Measurements from ENCODE around the gene SETD7.

SETD7 gene

DNA sequence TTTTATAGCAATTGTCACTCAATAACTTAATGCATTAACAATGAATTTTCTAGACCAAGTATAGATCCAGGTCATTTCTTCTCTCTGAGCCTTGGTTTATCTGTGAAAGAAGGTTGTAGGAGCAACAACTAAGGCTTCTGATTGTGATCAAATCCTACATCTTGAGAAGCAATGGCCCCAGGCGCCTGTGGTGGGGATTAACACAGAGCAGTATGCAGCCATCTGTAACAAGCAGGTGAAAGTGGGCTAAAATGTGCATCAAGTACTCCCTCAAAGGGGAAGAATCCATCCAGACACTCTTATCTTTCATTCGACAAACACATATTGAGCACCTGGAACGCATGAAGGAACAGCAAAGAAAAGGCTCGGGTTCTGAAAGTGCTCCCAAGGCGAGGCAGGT lies 19.1 kb upstream of the SETD7 start:
- FAIRE-seq (no peak), DNase-seq (ENCODE audit: low spot score) (no peak)

DNA sequence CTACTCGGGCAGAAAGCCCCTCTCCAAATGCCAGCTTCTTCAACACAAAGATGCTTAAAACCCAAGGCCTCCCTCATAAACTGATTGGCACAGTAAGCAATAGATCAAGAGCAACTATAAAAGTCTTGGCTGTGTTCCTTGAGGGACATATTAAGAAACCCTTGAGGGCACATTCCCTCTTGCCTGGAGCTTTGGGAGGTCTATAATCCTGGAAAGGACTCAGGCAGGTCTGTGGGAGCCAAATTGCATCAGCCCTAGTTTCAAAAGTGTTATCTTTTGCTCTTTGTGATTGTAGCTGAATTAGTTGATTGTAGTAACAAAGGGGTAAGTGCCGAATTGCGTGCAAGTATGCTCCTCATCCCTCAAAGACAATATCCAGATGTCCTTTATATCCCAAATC lies 18.6 kb upstream of the SETD7 start:
- FAIRE-seq: no peak
- no peak for DNase-seq (ENCODE audit: low spot score)

DNA sequence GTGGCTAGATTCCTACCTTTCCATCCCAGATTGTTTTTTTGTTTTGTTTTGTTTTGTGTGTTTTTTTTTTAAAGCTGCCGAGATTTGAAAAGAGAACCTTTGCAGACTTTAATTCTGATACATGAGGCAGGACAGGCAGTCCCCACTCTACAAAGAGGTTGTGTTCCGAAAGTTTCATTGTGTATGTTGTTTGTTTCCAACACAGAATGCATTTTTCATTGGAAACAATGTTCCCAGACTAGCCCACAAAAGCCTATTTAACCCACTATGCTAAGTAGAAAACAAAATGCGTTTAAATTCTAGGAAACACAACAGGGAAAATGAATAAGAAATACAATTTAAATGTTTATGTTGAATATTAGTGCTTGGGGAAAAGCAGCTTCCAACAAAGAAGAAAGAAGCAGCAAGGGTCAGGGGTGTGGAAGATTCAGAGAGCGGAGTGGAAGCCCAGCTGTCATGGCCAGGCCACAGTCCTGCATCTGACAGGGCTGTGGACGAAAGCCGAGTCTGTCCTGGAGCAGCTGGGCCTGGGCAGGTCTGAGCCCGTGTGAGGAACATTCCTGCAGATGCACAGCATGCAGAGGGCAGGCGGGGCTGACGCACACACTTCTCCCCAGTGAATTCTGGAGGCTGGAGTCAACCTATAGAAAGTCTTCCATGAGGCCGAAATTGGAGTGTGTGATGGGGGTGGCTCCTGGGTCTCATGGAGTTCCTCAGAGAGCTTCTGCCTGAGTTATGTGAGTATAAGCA lies 12.4 kb upstream of the SETD7 start:
- FAIRE-seq: no peak
- no peak for DNase-seq (ENCODE audit: low spot score)

DNA sequence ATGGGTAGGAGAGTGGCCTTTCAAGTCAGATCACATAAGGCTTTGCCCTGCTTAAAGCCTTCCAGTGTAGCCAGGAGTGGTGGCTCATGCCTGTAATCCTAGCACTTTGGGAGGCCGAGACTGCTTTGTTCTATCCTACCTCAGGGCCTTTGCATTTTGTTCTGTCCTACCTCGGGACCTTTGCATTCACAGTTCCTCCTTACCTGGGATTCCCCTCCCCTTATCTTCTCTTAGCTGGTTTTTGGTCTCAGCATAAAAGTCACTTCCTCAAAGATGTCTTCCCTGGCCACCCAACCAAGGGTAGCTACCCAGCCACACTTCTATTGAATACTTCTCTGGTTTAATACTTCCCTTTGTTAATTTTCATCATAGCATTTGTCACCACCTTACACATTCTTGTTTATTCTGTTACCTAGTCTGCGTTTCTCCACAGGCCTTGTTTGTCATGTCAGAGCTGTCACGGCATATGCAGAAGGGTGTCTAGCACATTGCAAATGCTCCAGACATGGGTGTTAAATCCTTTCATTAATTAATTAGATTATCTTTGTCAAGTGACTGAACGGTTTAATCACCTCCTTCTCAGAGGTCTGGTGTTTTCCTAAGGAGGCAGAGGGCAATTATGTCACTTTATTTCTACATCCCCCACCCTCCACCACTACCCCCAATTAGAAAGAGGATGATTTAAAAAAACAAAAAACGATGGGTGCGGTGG lies 11.3 kb upstream of the SETD7 start:
- DNase-seq (ENCODE audit: low spot score) (no peak), FAIRE-seq (no peak)

DNA sequence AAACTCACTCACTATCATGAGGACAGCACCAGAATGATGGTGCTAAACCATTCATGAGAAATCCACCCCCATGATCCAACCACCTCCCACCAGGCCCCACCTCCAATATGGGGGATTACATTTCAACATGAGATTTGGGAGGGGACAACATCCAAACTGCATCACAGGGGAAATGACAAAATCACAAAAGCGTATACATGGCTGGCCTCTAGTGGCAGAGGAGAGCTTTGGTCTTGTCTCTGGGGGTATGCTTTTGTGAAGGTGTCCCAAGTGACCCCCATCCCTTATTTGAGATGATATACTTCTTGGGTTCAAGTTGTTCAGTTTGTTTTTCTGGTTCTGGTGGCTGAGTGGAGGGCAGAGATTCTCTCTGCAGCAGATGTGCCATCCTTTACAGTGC lies 8.5 kb upstream of the SETD7 start:
- FAIRE-seq (no peak), DNase-seq (ENCODE audit: low spot score) (no peak)

DNA sequence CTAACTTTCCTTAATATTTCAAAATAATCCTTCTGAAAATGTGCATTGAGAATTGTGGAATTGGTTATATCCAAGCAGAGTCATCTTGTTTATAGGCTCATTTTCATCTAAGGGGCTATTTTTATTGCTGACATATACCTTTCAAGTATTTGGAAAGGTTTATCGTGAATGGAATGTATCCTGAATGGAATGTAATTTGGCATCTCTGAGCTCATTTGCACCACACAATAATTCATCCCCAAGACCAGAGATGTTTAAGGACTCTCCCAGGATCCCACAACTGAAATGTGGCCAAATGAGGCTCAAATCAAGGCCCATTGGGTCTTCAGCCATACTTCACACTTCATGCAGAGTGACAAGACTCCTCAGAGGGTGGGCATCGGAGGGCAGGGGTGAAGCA lies 7.5 kb upstream of the SETD7 start:
- DNase-seq (ENCODE audit: low spot score) (no peak), FAIRE-seq (no peak)

DNA sequence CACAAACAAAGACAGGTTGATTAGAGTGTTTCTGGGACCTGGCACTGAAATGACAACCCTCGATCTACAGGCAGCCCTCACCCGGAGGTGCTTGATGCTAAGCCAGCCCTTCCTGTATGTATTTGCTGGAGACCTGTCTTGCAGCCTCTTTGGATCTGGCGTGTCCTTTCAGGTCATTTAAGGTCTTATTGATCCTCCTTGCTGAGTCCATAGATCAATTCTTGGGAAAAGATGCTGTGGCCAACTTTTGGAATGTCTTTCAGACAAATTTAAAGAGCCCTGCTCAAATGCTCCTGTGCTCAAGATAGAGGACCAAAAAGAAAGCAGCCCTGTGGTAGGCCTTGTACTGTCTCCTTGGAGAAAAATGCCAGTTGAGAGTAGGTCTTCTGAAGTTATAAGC lies 6.8 kb upstream of the SETD7 start:
- DNase-seq (ENCODE audit: low spot score) (no peak), FAIRE-seq (no peak)

DNA sequence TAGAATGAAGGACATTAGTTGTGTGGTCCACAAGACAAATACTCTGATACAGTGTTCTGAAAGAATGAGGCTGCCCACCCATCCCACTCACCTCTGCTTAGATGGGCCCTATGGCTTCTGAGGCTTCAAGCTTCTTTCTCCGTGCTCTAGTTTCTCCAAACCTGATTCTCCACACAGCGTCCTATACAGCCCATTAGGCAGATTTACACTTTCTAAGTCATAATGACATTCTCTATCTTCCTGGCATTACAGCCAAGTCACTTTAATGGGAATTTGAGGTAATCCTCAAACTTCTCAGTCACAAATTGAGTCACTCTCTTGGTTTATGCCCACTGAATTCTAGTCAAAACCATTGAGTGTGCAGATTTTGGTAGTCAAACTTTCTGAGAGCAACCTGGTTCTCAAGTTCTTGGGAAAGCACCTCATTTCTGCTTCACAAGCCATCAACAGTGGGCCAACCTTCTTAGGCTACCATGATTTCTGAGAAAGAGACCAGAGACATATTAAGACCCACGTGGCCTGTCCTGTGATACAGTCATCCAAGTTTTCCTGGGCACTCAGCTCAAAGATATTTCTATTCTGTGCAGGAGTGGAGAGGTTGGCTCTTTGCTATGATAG lies 6.2 kb upstream of the SETD7 start:
- no peak for DNase-seq (ENCODE audit: low spot score)
- no peak for FAIRE-seq

DNA sequence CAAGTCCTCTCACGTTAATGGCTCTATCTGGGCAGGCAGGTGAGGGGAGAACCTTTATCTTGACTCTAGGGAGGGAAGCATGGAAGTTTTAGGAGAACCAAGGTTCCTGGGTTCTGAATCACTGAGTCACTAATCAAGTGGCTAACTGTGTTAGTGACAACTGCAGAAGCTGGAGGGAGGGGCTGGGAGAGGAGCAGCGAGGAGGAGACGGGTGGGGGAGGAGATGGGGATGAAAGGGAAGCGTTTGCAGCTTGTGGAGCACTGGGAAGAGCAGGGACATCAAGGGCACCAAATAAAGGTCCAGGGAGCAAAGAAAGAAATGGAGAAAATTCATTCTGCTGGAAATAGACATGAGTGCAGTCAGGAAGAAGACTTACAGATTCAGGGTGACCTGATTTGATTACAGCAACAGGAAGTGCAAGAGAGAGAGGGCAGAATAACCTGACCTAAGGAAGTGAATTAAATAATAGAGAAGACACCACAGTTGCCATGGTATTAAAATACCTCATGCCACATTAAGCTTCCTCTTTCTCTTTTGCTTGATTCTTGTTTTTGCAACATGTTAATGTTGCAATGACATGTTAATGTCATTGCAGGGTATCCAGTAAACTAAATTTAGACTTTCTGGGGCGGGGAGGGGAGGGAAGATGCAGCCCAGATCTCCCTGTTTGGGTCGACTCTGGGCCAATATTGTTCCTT lies 4.5 kb upstream of the SETD7 start:
- no peak for DNase-seq (ENCODE audit: low spot score)
- FAIRE-seq: no peak

DNA sequence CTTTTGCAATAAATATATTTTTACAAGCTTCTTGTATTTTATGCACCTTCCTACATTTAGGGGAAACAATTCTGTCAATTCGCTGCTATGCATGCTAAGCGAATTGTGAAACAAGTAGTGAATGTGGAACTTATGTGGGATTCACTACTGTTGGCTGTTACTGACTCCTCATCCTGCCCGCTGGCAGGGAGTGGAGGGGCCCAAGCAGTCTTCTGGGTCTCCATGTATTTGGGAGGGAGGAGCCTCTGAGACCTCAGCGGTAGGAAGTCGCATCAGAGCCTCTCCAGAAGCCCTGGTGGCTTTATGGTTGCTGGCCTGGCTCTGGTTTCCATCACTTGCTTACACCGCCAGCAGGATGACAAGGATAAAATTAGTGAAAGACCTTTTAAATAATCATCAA lies 3.7 kb upstream of the SETD7 start:
- DNase-seq (ENCODE audit: low spot score) (no peak), FAIRE-seq (no peak)

DNA sequence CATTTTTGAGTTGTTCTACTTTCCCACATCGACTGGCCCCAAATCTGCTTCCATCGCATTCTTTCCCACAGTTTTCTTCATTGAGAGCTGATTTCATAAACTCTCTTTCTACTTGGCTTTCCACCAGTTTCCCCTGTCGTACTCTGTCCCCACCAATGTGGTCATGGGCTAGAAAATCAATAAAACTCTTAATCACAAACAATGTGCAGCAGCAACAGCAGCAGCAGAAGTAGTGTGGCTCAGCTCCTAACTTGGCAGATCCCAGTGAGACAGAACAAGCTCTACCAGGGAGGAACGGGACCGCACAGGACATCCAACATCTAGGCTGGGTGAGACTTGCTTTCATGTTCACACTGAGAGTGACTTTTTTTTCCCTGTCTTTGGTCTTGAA lies 3.1 kb upstream of the SETD7 start:
- DNase-seq (ENCODE audit: low spot score) (no peak), FAIRE-seq (no peak)

DNA sequence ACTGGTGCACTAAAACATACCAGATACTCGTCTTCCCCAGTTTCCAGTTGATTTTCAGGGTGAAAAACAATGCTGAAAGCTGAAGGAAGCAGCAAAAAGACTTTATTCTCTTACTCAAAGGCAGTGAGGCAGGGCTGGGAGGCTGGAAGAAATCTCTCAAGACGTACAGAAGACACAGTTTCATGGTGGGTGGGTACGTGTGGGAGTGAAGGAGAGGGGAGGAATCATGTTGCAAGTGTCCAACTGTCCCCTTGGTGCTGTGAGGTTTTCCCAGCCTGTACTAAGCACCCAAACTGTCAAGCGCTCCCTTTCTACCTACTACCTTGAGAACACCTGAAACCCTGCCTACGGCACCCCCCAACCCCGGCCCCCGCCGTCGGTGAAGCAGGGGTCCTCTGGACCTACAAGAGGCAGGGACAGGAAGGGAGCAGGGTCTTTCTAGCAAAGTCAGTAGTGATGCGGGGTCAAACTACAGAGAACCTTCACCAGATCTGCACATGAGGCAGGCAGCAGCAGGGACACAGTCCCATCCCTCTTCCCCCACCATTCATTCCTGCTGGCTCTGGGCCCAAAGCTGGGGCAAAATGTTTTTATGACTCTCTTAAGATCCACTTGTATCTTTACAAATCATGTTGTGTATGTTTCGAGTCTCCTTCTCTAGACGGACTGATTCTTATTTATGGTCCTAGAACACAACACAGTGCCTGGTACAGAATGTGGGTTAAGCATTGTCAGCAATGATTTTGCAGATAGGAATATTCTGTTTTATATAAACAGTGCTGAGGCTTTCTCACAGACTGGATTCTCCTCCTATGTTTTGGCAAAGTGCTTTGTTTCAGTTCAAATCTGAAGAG lies 2.4 kb upstream of the SETD7 start:
- FAIRE-seq: no peak

DNA sequence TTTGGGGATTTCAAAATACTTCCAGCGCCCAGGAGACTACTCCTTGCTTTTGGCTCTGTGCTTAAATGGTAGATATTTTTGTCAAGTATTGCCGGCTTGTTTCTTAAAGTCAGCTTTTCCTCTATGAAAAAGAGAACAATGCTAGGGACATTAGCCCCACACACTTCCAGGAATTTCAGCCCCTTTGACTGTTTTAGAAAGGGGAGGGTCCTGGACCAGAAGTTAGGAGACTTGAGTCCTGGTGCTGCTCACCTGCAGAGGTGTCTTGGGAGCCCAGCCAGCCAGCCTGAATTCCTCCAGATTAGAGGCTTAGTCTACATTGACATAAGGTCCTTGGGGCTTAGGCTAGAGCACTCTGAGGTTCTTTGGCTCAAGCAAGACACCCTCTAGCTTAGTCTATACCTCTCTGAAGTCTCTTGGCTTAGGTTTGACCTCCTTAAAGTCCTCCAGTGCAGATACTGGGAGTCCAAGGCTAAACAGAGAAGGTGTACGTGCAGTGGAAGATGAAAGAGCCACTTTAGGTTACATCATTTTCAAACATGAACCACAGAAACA lies 1.6 kb upstream of the SETD7 start:
- no peak for DNase-seq (ENCODE audit: low spot score)
- FAIRE-seq: no peak

More for the DNA sequence above, 2.4 kb upstream of the SETD7 start:
- DNase-seq (ENCODE audit: low spot score): no peak

DNA sequence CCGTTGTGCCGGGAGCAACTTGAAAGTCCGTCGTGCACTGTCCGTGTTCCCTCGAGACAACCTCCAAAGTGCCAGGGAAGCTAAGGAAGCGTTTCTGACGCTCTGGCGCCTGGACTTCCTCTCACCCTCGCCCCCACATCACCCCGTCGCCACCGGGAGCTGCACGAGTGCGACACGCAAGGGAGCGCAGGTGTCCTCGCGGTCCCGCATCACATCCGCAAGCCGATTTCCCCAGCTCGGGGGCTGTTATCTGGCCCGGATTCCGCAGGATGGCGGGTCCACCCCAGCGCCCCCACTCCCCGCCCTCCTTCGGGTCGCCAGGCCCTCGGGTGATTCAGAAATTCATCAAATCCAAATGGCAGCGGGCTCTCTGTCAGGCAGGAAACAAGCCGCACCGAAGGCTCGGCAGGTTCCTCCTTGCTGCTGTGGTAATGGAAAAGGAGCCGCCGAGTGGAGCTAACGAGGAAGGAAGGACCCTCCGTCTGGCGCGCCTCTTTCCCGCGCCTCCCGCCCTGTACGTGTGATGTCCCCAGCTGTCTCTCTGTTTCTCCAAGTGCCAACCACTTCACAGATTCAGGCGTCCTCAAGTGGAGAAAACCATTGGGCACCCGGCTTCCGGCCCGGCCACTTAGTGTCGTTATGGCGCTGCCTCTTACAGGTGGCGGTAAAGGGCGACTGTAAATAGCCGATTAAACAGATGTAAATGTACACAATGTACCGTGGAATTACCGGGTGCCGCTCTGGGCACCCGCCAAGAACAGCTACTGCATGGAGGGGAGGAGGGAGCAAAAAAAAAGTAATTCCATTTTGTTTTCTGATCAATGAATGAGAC lies 921 bp upstream of the SETD7 start:
- DNase-seq (ENCODE audit: low spot score) (peak; percentile 39), FAIRE-seq (no peak)

DNA sequence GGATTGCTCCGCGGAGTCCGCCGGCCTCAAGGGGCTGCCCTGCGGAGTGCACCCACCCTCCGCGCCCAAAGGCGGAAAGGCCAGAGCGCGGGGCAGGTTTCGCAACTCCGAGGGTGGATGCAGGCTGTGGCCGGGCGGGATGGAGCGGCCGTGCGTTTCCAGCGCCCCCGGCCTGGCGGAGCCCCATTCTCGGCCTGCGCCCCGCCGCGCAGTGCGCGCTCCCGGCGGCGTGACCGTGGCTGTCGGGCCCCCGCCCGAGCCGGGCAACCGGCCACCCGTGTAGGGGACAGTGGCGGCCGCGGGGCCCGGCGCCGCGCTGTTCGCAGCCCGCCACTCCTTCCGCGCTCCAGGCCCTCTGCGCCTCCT lies 331 bp downstream of the SETD7 start:
- FAIRE-seq (no peak), DNase-seq (ENCODE audit: low spot score) (peak; percentile 24)

DNA sequence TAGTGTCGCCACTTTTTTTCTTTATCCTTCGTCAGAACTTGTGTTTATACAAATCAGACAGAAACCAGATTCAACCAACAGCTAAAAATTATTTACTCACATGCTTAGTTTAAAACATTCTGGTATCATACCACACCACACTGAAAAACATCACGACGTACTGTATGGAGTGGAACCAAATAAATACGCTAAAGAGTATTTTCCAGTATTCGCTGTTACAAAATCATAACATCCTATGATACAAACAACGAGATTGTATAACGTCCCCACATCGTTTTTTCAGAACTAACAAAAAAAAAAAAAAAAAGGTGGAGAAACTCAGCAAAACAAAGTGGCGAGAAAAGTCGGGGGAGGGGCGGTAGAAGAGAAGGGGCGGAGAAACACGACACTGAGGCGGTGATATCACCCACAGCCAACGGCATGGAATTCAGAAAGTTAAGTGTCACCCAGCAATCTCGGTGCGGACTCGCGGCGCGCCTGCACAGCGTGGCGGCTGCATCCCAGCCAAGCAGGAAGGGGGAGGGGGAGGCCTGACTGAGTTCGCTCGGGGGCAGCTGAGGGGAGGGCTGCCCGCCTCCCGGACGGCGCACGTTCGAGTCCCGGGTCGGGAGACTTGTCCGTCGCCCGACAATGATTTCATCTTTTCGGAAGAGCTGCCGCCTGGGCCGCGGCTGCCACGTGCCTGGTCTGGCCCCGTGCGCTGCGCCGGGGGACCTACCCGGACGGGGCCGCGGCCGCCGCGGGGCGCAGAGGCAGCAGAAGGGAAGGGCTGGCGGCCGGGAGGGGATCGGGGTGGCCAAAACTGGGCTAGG lies 920 bp downstream of the SETD7 start:
- FAIRE-seq: peak; percentile 20
- DNase-seq (ENCODE audit: low spot score): peak; percentile 82

DNA sequence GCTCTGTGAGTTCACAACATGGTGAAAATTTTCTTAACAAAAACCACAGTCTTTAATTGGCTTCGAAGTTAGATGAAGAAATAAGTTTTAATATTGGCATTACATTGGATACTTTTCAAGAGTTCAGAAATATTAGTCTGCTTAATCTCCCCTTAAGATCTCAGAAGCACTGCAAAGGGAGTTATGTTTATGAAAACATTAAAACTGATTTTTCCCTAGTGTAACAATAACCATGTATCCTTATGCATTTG lies 1.5 kb downstream of the SETD7 start:
- DNase-seq (ENCODE audit: low spot score): no peak
- no peak for FAIRE-seq

DNA sequence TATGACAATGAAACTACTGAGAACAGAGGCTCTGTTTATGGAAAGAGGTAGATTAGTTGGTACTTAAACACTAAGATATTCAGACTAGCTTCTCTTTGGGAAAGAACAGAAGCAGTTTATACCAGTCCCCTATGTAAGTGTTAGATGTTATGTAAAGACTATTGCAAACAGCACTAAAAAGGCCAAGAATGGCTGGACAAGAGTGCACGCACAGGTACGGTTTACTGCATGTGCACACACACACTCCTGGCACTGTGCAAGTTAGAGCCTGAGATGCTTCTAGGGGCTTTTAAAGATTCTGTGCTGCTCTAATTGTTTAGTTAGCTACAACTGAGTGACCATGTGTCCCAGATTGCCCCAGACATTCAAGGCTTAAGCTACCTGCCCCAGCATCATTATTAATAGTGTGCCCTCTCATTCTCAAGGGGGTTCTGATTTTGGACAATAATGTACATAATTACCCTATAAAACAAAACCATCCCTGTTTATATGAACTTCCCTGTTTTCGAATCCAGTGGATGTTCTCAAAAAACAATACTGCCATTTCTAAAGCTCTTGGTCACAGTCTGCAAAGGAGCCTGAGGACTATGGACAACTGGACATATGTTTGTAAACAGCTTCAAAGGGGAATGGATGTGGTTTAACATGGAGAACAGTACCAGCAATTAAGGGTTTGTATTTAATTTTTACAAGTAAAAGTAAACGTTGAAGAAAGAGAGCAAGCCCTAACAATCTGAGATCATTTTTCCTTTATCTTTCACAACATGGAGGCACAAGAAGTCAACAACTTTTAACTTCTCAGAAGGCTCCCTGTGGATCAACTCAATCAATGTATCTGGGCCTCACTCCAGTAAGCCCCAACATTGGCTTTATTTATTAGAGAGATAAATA lies 2.0 kb downstream of the SETD7 start:
- FAIRE-seq (no peak), DNase-seq (ENCODE audit: low spot score) (no peak)
